ENCODE data around the gene FGF23.
A peak's percentile ranks its signal among the peaks of the same experiment; 100 is the strongest.

FGF23 gene

GRCh38 chr12:4380332-4380731 lies 820 bp upstream of the FGF23 start:
- DNase-seq: no peak

GRCh38 chr12:4378772-4379171 lies 740 bp downstream of the FGF23 start:
- DNase-seq: no peak

GRCh38 chr12:4375449-4375848 lies 4.1 kb downstream of the FGF23 start:
- DNase-seq: no peak

- DNase-seq: no peak
These were observed 6.9 kb downstream of the FGF23 start for GRCh38 chr12:4372653-4373052.

- no peak for DNase-seq
These were observed 9.2 kb downstream of the FGF23 start for GRCh38 chr12:4370265-4370664.

GRCh38 chr12:4369548-4369947 lies 10.0 kb downstream of the FGF23 start:
- DNase-seq: no peak

- DNase-seq: peak; percentile 74
These were observed 13.4 kb downstream of the FGF23 start for GRCh38 chr12:4366090-4366489.

- peak; percentile 99 for DNase-seq
These were observed 23.5 kb downstream of the FGF23 start for GRCh38 chr12:4356041-4356327.

- no peak for DNase-seq
These were observed 24.1 kb downstream of the FGF23 start for GRCh38 chr12:4355156-4356040.

GRCh38 chr12:4353785-4354208 lies 25.7 kb downstream of the FGF23 start:
- peak; percentile 98 for DNase-seq

- no peak for DNase-seq
These were observed 32.6 kb downstream of the FGF23 start for GRCh38 chr12:4346931-4347330.

GRCh38 chr12:4331842-4332241 lies 47.7 kb downstream of the FGF23 start:
- DNase-seq: no peak

- no peak for DNase-seq
These were observed 48.3 kb downstream of the FGF23 start for GRCh38 chr12:4331221-4331620.

GRCh38 chr12:4330203-4330602 lies 49.3 kb downstream of the FGF23 start:
- no peak for DNase-seq

GRCh38 chr12:4327293-4327692 lies 52.2 kb downstream of the FGF23 start:
- DNase-seq: no peak

- no peak for DNase-seq
These were observed 53.5 kb downstream of the FGF23 start for GRCh38 chr12:4325966-4326365.

- DNase-seq: no peak
These were observed 55.1 kb downstream of the FGF23 start for GRCh38 chr12:4324366-4324765.

- no peak for DNase-seq
These were observed 56.1 kb downstream of the FGF23 start for GRCh38 chr12:4323396-4323795.

- DNase-seq: no peak
These were observed 56.8 kb downstream of the FGF23 start for GRCh38 chr12:4322726-4323125.

- peak; percentile 100 for DNase-seq
These were observed 58.4 kb downstream of the FGF23 start, which contains the start of gene TIGAR for GRCh38 chr12:4320853-4321701. Gene TIGAR (plus strand): TSS chr12:4321213. CDS start chr12:4321272, 59 bp downstream.

GRCh38 chr12:4320497-4320852 lies 59.0 kb downstream of the FGF23 start:
- DNase-seq: peak; percentile 100

All from DMS53 (cell line).